ENCODE measurements around the gene EPS8L2.

EPS8L2 gene

GRCh38 chr11:678297-678696 is 27.7 kb upstream of the EPS8L2 start:
- Histone ChIP-seq H3K27me3 (replicated peaks in 2 of 5; ENCODE audit: control insufficient read depth in 4 of 5, insufficient read depth in 5 of 5, low read length in 4 of 5) (no peaks in the 10 kb centered on the region), H3K36me3 (ENCODE audit: control insufficient read depth in 4 of 4, insufficient read depth in 4 of 4, low read length in 3 of 4) (peaks cover 13 to 69% (median 47%) of the 10 kb centered on the region in 4 experiments), H3K9me3 (ENCODE audit: control extremely low read depth in 1 of 5, control insufficient read depth in 4 of 5, insufficient read depth in 2 of 5, low read depth in 1 of 5, low read length in 4 of 5) (peaks cover 0 to 2% (median 0%) of the 10 kb centered on the region in 5 experiments), H3K27ac (ENCODE audit: insufficient read depth in 1 of 2, low read depth in 1 of 2, low read length in 2 of 2, poor library complexity in 1 of 2, severe bottlenecking in 2 of 2) (no peak overlapping the region), H3K4me1 (ENCODE audit: control extremely low read depth in 1 of 4, control insufficient read depth in 4 of 4, insufficient read depth in 4 of 4, low read length in 3 of 4) (no peaks in the 10 kb centered on the region), H3K4me3 (ENCODE audit: control insufficient read depth in 1 of 7, extremely low read depth in 1 of 7, insufficient read depth in 4 of 7, low read depth in 2 of 7, low read length in 6 of 7) (no peak overlapping the region)
- no peak for DNase-seq
- ChIA-PET POLR2A (no interaction called here), CTCF (interaction anchor here (0.8 kb wide), 1 partner anchor 14 kb away, joined by 5 read pairs; no protein-coding TSS in a partner anchor)
- 100% methylated on average over 3 of the region's 3 CpGs for WGBS (ENCODE audit: insufficient coverage)

GRCh38 chr11:679271-680207 is 26.5 kb upstream of the EPS8L2 start:
- 96% methylated on average over 33 of the region's 36 CpGs for WGBS (ENCODE audit: insufficient coverage)
- POLR2A ChIA-PET: no interaction called here
- Histone ChIP-seq H3K9me3 (ENCODE audit: control extremely low read depth in 1 of 5, control insufficient read depth in 4 of 5, insufficient read depth in 2 of 5, low read depth in 1 of 5, low read length in 4 of 5) (peaks cover 0 to 2% (median 0%) of the 10 kb centered on the region in 5 experiments), H3K27me3 (replicated peaks in 2 of 5; ENCODE audit: control insufficient read depth in 4 of 5, insufficient read depth in 5 of 5, low read length in 4 of 5) (no peaks in the 10 kb centered on the region), H3K36me3 (ENCODE audit: control insufficient read depth in 4 of 4, insufficient read depth in 4 of 4, low read length in 3 of 4) (peaks cover 7 to 69% (median 48%) of the 10 kb centered on the region in 4 experiments), H3K27ac (ENCODE audit: insufficient read depth in 1 of 2, low read depth in 1 of 2, low read length in 2 of 2, poor library complexity in 1 of 2, severe bottlenecking in 2 of 2) (no peak overlapping the region), H3K4me1 (ENCODE audit: control extremely low read depth in 1 of 4, control insufficient read depth in 4 of 4, insufficient read depth in 4 of 4, low read length in 3 of 4) (no peaks in the 10 kb centered on the region), H3K4me3 (ENCODE audit: control insufficient read depth in 1 of 7, extremely low read depth in 1 of 7, insufficient read depth in 4 of 7, low read depth in 2 of 7, low read length in 6 of 7) (no peak overlapping the region)
- CTCF ChIA-PET: interaction anchor here (0.8 kb wide), 1 partner anchor 8 kb away, joined by 3 read pairs; no protein-coding TSS in a partner anchor
- DNase-seq: no peak

- 97% methylated on average over 14 of the region's 19 CpGs for WGBS (ENCODE audit: insufficient coverage)
- DNase-seq: no peak
- Histone ChIP-seq H3K27ac (ENCODE audit: insufficient read depth in 1 of 2, low read depth in 1 of 2, low read length in 2 of 2, poor library complexity in 1 of 2, severe bottlenecking in 2 of 2) (no peak overlapping the region), H3K27me3 (replicated peaks in 2 of 5; ENCODE audit: control insufficient read depth in 4 of 5, insufficient read depth in 5 of 5, low read length in 4 of 5) (no peaks in the 10 kb centered on the region), H3K4me1 (ENCODE audit: control extremely low read depth in 1 of 4, control insufficient read depth in 4 of 4, insufficient read depth in 4 of 4, low read length in 3 of 4) (no peaks in the 10 kb centered on the region), H3K4me3 (ENCODE audit: control insufficient read depth in 1 of 7, extremely low read depth in 1 of 7, insufficient read depth in 4 of 7, low read depth in 2 of 7, low read length in 6 of 7) (no peak overlapping the region), H3K9me3 (ENCODE audit: control extremely low read depth in 1 of 5, control insufficient read depth in 4 of 5, insufficient read depth in 2 of 5, low read depth in 1 of 5, low read length in 4 of 5) (peaks cover 0 to 2% (median 0%) of the 10 kb centered on the region in 5 experiments), H3K36me3 (ENCODE audit: control insufficient read depth in 4 of 4, insufficient read depth in 4 of 4, low read length in 3 of 4) (peaks cover 6 to 70% (median 52%) of the 10 kb centered on the region in 4 experiments)
- CTCF ChIA-PET: interaction anchor here (0.8 kb wide), 1 partner anchor 9 kb away, joined by 3 read pairs; no protein-coding TSS in a partner anchor
- POLR2A ChIA-PET: no interaction called here
Observed at GRCh38 chr11:680476-680875, 25.6 kb upstream of the EPS8L2 start.

- H3K36me3 ChIP-seq (ENCODE audit: control insufficient read depth in 4 of 4, insufficient read depth in 4 of 4, low read length in 3 of 4): peaks cover 6 to 73% (median 54%) of the 10 kb centered on the region in 4 experiments
- 95% methylated on average over 8 of the region's 13 CpGs for WGBS (ENCODE audit: insufficient coverage)
- H3K4me3 ChIP-seq (ENCODE audit: control insufficient read depth in 1 of 7, extremely low read depth in 1 of 7, insufficient read depth in 4 of 7, low read depth in 2 of 7, low read length in 6 of 7): no peak overlapping the region
- no peak overlapping the region for H3K27ac ChIP-seq (ENCODE audit: insufficient read depth in 1 of 2, low read depth in 1 of 2, low read length in 2 of 2, poor library complexity in 1 of 2, severe bottlenecking in 2 of 2)
- CTCF ChIA-PET: interaction anchor here (1.1 kb wide), 1 partner anchor 8 kb away, joined by 3 read pairs; no protein-coding TSS in a partner anchor
- H3K4me1 ChIP-seq (ENCODE audit: control extremely low read depth in 1 of 4, control insufficient read depth in 4 of 4, insufficient read depth in 4 of 4, low read length in 3 of 4): no peaks in the 10 kb centered on the region
- H3K27me3 ChIP-seq (replicated peaks in 2 of 5; ENCODE audit: control insufficient read depth in 4 of 5, insufficient read depth in 5 of 5, low read length in 4 of 5): no peaks in the 10 kb centered on the region
- H3K9me3 ChIP-seq (ENCODE audit: control extremely low read depth in 1 of 5, control insufficient read depth in 4 of 5, insufficient read depth in 2 of 5, low read depth in 1 of 5, low read length in 4 of 5): peaks cover 0 to 2% (median 0%) of the 10 kb centered on the region in 5 experiments
- POLR2A ChIA-PET: no interaction called here
- DNase-seq: no peak
Observed at GRCh38 chr11:680970-681369, 25.1 kb upstream of the EPS8L2 start.

GRCh38 chr11:686451-687243 is 19.4 kb upstream of the EPS8L2 start:
- peaks cover 0 to 15% (median 13%) of the 10 kb centered on the region in 4 experiments for H3K4me1 ChIP-seq (ENCODE audit: control extremely low read depth in 1 of 4, control insufficient read depth in 4 of 4, insufficient read depth in 4 of 4, low read length in 3 of 4)
- peaks cover 10 to 79% (median 62%) of the 10 kb centered on the region in 4 experiments for H3K36me3 ChIP-seq (ENCODE audit: control insufficient read depth in 4 of 4, insufficient read depth in 4 of 4, low read length in 3 of 4)
- H3K27ac ChIP-seq (ENCODE audit: insufficient read depth in 1 of 2, low read depth in 1 of 2, low read length in 2 of 2, poor library complexity in 1 of 2, severe bottlenecking in 2 of 2): no peak overlapping the region
- H3K9me3 ChIP-seq (ENCODE audit: control extremely low read depth in 1 of 5, control insufficient read depth in 4 of 5, insufficient read depth in 2 of 5, low read depth in 1 of 5, low read length in 4 of 5): peaks cover 0 to 2% (median 0%) of the 10 kb centered on the region in 5 experiments
- CTCF ChIA-PET: interaction anchor here (1.2 kb wide), 1 partner anchor 24 kb away, joined by 3 read pairs; no protein-coding TSS in a partner anchor
- 97% methylated on average over 29 of the region's 30 CpGs for WGBS (ENCODE audit: insufficient coverage)
- POLR2A ChIA-PET: no interaction called here
- no peak for DNase-seq
- no peak overlapping the region for H3K4me3 ChIP-seq (ENCODE audit: control insufficient read depth in 1 of 7, extremely low read depth in 1 of 7, insufficient read depth in 4 of 7, low read depth in 2 of 7, low read length in 6 of 7)
- no peaks in the 10 kb centered on the region for H3K27me3 ChIP-seq (replicated peaks in 2 of 5; ENCODE audit: control insufficient read depth in 4 of 5, insufficient read depth in 5 of 5, low read length in 4 of 5)

GRCh38 chr11:687751-688150 is 18.3 kb upstream of the EPS8L2 start:
- Histone ChIP-seq H3K27ac (ENCODE audit: insufficient read depth in 1 of 2, low read depth in 1 of 2, low read length in 2 of 2, poor library complexity in 1 of 2, severe bottlenecking in 2 of 2) (no peak overlapping the region), H3K36me3 (ENCODE audit: control insufficient read depth in 4 of 4, insufficient read depth in 4 of 4, low read length in 3 of 4) (peaks cover 10 to 69% (median 53%) of the 10 kb centered on the region in 4 experiments), H3K4me1 (ENCODE audit: control extremely low read depth in 1 of 4, control insufficient read depth in 4 of 4, insufficient read depth in 4 of 4, low read length in 3 of 4) (peaks cover 0 to 24% (median 13%) of the 10 kb centered on the region in 4 experiments), H3K27me3 (replicated peaks in 2 of 5; ENCODE audit: control insufficient read depth in 4 of 5, insufficient read depth in 5 of 5, low read length in 4 of 5) (no peaks in the 10 kb centered on the region), H3K9me3 (ENCODE audit: control extremely low read depth in 1 of 5, control insufficient read depth in 4 of 5, insufficient read depth in 2 of 5, low read depth in 1 of 5, low read length in 4 of 5) (peaks cover 0 to under 1% (median 0%) of the 10 kb centered on the region in 5 experiments), H3K4me3 (ENCODE audit: control insufficient read depth in 1 of 7, extremely low read depth in 1 of 7, insufficient read depth in 4 of 7, low read depth in 2 of 7, low read length in 6 of 7) (no peak overlapping the region)
- ChIA-PET CTCF (interaction anchor here (1.1 to 1.2 kb wide), 3 partner anchors 26 to 41 kb away, joined by 3 read pairs; no protein-coding TSS in a partner anchor), POLR2A (no interaction called here)
- no peak for DNase-seq
- WGBS (ENCODE audit: insufficient coverage): 93% methylated on average over 10 of the region's 13 CpGs

Data from common myeloid progenitor, CD34-positive (primary cell).